Measurements from ENCODE around the gene PSG7.
A peak's percentile ranks its signal among the peaks of the same experiment; 100 is the strongest.
"Not testable (repeated sequence)": the region's sequence is repeated elsewhere in the genome, so short reads cannot be mapped to it uniquely, and the experiment has no call there.

PSG7 gene

DNA sequence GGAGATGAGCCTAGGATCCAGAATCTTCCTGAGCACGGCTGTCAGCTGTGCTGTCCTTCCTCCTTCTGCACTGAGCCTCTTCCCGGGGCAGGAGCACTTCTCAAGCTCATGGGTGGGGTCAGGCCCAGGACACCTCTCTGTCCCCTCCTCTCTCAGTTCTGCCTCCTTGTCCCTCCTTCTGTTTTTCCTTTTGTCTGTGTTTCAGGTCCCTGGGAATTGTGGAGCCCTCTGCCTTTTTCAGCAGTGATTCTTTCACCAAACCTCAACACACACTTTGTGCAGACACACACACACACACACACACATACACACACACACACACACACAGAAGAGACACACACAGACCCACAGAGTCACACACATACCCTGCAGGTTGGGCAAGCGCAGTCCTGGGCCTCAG is at the start of gene PSG7:
PSG7 (minus strand) TSS at position 101 of the 400 bp plus-strand sequence. CDS start 131 bp downstream, outside the sequence.
- not testable (repeated sequence) for DNase-seq

DNA sequence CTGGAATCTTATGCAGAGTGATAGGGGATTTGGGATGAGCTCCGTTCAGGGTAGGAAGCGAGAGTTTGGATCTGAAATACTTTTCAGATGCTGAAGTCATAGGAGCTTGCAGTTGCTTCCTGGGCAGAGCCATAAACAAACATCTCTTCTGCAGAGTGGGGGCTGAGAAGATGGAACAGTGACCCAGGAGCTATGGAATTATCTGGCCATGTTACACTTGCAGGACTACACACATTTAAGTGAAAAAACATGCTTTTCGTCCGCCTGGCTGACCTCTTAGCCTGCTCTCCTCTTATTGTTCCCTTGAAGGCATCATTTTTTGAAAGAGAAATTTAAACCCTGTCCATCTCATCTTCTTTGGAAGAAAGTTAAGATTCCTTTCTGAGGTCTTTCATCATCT is 48.6 kb upstream of the PSG7 start:
- DNase-seq: no peak

DNA sequence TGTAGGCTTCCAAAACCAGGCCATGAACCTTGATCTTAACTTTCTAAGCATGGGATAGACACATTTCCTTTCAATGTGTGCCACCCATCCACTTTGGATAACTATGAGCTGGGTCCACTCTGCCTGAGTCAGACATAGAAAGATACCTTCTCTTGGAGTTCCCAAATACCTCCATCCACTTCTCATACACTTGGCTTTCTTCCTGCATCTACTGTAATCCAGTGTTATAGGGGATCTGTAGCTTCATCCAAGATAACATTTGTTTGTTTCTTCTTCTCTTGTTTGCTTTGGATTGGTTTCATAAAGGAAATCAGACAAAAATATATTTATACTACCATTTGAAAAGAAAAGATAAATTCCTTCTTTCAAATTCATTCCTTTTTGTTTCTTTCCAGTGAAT is 45.1 kb upstream of the PSG7 start:
- DNase-seq: not testable (repeated sequence)

DNA sequence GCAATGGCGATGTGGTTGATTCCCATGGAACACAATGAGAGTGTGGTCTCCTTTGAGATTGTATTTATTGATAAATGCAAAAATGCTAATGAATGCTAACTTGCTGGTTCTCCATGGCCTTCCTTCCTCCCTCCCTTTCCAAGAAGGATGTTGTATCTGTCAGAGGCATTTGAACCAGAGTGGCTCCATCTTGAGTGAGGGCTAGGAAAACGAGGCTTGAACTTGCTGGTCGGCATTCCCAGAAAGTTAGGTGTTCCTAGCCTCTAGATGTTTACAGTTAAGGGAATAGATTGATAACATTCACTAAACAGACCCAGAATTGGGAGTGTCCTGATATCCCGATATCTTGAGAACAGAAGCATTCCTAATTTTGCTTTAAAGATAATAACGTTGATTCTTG is 34.4 kb upstream of the PSG7 start:
- not testable (repeated sequence) for DNase-seq

DNA sequence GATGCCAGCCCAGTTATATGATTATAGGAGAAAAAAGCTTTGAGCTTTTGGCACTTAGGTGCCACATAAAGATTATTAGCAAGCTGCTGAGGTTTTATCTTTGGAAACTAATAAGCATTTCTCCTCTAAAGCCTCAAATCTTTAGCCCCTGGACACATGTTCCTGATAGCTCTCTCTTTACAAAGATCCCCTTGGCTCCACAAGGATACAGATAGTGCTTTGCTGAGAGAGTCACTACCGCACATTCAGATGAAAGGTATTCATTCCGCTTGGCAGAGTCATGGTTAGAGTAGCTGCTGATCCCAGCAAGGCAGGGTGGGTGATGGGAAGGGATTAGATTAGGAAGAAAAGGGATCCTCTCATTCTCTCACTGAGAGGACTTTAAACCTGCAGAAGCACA is 28.2 kb upstream of the PSG7 start:
- DNase-seq: no peak

DNA sequence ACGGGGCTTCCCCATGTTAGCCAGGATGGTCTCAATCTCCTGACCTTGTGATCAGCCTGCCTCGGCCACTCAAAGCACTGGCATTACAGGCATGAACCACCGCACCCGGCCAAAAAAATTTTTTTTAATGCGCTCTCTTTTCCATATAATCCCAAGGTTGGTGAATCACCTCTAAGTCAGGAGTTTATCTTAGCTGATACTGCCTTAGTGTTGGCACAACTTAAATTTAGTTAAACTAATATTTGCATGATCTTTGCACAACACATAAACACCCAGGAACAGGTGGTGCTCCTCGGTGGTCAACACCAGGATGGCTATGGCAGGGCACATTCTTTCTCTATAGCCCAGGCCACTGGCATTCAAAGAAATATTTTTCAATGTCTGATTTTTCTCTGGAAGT is 24.1 kb upstream of the PSG7 start:
- DNase-seq: no peak

DNA sequence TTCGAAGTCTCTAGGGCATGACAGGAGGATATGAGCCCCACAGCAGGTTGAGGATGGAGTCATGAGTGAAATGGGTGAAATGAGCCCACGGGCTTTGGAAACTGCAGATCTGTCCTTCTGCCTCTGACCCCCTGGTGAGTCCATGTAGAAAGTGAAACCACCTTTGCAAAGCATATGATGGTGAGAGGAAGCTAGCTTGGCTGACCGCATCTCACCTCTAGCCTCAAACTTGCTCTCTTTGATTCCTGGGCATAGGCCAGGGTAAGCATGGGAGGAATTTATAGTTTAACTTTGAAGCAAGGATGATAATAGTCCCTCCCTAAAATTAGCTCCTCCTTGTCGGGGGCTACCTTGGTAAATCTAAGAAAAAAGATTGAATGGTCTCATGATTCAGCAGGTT is 15.1 kb upstream of the PSG7 start:
- not testable (repeated sequence) for DNase-seq

DNA sequence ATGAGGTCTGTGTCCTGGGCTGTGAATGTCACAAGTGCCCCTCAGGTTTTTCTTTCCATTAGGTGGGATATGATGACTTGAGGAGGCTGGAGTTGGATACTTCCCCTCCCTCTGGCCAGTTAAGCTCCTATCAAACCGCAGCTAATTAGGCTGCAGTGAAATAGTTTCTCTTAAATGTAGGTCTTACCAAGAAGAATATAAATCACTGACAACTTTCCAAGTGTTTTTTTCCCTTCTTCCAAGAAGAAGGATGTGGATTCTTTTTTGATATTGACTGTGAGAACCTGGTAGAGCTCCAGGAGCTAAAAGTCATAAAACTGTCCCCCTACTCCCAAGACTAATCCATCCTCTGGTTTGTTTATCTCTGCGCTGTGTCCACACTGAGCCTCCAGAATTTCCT is 14.5 kb upstream of the PSG7 start:
- DNase-seq: not testable (repeated sequence)

DNA sequence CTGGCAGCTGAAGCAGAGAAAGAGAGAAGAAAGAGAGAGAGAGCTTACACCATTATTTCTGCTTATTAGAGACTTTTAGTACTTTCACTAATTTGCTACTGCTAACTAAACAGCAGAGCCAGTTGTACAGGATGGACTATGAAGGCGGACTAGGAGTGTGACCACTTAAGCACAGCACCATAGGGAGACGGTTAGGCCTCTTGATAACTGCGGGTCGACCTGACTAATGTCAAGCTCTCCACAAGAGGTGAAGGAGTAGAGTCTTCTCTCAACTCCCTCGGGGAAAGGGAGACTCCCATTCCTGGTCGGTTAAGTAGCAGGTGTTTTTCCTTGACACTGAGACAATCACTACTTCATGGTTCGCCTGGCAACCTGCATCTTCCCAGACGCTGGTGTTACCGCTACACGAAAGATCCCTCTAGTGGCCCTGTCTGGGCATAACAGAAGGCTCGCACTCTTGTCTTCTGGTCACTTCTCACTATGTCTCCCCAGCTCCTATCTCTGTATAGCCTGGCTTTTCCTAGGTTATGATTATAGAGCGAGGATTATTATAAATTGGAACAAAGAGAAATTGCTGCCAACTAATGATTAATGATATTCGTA is 5.3 kb upstream of the PSG7 start:
- DNase-seq: peak; percentile 7

DNA sequence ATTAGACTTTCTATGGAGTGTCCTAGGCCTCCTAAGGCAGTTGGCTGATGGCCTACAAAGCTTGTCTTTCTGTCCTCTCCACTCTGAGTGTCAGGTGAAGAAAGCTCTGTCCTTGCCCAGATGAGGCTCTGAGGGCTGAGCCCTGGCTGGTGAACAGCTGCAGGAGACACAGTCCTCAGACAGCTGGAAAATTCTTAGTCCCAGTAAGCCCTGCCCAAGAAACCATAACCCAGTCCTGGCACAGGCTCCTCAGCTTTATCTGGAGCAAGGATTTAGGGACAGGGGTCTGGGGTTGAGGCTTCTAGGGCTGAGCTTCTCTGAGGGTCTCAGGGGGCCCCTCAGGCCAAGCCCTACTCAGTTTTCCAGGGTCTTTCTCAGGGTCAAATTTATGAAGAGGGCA is 2.3 kb downstream of the PSG7 start:
- DNase-seq: not testable (repeated sequence)

DNA sequence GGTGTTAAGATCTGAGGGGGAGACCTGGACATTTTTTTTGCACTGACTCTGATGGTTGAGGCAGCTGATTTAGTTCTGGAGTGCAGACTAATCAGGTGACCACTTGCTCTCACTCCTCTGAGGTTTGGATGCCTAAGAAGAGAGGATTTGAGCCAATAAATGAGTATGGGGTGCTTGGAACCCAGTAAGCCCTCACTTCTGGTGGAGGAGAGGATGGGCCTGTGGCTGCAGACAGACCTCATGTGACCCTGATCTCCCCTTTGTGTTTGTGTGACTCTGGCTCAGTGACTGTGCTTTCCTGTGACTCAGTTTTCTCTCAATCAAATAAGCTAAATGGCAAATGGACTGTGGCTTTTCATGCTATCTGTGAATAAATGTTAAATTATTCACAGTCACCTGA is 2.8 kb downstream of the PSG7 start:
- DNase-seq: not testable (repeated sequence)

DNA sequence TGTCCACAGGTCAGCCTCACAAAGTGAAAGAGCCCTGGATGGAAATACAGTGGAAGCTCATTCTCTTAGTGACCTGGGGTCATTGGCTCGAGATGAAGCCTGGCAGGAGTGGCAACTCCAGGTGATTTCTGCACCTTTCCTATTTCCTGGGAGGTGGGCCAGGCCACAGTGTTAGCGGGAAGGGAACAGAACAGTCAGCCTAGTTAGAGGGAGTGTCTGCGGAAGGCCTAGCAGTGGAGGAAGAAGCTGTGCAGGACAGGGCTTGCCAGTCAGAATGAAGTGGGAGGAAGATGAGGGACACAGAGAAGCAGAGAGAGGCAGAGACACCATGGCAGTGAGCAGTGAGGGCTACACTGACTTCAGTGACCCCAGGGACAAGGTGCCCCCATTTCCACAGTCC is 3.6 kb downstream of the PSG7 start:
- not testable (repeated sequence) for DNase-seq

DNA sequence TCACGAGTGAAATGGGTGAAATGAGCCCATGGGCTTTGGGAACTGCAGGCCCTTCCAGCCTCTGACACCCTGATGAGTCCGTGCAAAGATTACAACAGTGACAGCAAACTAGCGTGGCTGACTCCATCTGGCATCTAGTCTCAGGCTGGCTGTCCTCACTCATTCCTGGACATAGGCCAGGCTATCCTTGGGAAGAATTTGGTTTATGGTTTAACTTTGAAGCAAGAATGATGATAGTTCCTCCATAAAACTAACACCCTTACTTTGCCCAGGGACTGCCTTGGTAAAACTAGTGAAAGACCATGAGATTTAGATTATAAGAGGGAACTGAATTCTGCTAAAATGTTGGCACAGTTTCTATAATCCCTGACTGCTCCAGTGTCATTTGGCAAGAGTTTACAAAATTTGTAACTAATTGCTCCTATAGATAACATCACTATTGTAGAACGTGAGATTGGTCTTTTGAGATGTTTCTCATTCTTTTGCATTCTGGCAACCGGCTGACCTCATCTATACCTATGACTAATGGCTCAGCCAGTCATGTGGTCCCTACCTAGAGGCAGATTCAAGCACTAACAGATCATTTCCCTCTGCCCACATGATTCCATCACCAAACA is 4.4 kb downstream of the PSG7 start:
- not testable (repeated sequence) for DNase-seq

DNA sequence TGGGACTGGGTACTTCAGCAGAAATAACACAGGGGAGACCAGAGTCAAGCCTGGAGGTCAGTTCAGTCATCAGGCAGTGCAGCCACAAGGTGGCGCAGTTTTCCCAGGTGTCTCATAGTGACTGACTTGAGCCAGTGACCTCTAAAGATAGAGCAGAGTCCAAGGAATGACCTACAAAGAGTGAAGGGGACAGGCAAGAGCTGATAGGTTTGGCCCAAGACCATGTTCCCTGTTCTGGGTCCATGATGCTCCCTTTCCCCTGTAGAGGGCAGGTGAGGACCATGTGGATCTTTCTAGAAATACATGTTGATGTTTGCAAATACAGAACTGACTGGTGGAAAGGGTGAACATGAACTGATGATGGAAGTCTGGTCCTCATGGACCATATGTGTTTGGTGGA is 6.8 kb downstream of the PSG7 start:
- not testable (repeated sequence) for DNase-seq

DNA sequence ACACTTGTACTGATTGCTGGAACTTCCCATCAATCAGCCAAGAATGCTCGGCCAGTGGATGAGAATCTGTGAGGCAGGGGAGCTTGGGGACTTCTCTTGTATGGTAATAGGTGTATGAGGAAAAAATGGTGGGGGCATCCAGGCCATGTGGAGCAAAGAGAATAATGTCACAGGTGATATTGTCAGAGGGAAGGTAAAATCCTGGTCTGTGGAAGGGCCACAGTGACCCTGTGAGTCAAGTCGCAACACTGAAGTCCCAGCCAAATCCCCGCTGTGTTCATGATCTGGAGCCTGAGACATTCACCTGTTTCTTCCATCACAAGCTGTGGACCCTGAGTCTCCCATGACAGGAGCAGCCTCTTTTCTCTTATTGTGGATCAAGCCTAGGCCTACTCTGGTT is 8.1 kb downstream of the PSG7 start:
- DNase-seq: no peak

DNA sequence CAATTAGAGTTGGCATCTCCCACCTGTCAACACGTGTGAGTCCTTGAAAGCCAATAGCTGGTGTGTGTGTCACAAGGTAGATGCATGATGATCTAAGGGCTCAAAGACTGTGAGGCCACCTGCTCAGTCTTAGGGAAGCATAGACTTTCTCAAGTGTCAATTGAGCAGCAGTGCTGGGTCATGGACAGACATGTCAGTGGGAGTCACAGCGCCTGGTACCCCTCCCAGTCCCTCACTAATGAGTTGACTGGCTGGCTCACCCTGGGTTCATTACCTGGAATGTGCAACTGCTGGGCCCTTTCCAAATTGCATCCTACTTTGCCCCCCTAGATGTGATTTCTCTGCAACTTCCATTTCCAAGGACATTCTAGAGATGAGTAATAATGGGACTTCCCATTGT is 10.2 kb downstream of the PSG7 start:
- no peak for DNase-seq

DNA sequence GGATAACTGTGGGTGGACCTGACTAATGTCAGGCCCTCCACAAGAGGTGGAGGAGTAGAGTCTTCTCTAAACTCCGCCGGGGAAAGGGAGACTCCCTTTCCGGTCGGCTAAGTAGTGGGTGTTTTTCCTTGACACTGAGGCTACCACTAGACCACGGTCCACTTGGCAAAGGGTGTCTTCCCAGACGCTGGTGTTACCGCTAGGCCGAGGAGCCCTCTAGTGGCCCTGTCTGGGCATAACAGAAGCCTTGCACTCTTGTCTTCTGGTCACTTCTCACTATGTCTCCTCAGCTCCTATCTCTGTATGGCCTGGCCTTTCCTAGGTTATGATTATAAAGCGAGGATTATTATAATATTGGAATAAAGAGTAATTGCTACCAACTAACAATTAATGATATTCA is 13.9 kb downstream of the PSG7 start:
- DNase-seq: peak; percentile 20

DNA sequence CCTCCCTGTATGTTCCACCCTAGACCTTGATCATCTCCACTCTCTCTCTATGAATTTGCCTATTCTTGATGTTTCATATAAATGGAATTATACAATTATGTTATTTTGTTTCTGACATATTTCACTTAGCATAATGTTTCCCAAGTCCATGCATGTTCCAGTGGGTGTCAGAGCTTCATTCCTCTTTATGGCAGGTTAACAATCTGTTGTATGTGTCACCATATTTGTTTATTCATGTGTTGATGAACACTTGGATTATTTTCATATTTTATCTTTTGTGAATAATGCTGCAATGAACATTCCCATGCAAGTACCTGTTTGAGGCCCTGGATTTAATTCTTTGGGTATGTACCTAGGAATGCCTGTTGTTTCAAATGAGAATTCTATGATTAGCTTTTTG is 16.0 kb downstream of the PSG7 start:
- not testable (repeated sequence) for DNase-seq

DNA sequence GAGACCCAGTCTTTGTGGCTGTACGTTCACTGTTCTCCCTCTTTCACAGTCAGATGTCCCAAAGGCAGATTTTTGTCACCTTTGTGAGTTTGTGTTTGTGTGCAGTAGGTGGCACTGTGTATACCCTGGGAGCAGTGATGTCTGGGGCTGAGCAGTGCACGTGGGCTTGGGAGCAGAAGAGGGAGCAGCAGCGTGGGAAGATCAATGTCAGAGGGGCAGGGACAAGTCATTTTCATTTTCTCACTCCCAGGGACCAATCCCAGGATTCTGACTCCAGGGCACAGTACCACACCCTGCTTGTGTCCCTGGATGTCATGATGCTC is 17.3 kb downstream of the PSG7 start:
- DNase-seq: no peak

DNA sequence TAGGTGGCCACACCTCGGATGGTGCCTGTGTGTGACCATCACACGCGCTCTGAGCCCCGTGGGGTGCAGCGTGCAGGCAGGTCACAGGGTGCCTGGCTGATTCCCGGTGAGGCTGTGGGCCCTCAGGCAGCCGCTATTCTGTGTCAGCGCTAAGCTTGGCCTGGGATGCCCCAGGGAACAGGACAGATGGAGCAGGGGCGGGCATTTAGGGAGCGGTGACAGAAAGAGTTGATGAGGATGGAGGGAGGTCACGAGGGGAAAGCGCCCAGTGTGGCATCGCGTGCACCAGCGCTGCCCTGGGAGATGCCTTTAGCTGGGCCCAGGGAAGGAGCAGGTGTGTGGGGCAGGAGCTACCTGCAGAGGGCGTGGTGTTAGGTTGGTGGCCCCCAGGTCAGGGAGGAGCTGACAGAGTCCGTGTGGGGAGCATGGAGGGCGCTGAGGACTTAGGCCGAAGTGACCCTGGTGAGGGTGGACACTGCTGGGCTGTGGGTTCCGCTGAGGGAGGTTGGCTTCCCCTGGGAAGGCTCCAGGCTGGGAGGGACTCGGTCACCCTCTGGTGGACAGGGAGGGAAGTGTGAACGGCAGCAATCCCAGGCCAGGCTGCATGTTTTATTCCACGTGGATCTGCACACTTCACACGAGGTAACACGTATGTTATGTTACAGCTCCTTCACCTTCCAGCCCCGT is 17.8 kb downstream of the PSG7 start:
- DNase-seq: not testable (repeated sequence)

DNA sequence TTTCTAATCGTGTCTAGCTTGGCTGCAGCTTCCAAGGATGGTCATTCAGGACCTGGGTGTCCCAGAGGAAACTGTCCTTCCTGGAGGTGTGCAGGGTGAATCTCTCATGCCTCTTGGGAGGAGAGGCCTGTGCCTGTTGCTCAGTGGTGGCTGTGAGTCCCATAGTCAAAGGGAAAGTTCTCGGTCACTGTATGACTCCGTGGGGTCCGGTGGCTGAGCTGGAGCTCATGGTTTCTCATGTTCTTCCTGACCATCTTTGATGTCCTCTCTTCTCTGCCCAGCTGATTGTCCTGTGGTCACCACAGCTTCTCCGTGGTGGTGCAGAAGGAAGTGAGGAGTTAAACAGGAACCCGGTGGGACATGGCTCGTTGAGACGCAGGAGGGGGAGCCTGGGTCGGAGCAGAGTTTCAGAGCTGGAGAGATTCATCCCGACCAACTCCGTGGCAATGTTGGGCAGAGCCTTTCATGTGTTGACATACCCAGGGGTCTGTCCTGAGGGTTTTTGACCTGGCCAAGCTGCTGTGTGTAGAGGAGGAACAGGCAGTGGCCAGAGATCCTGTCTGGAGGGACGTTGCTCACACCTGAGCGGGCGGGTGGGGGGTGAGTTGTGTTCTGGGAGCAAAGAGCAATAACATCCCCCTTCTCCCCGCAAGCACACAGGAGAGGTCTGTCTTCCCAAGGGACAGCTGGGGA is 18.5 kb downstream of the PSG7 start:
- DNase-seq: not testable (repeated sequence)

DNA sequence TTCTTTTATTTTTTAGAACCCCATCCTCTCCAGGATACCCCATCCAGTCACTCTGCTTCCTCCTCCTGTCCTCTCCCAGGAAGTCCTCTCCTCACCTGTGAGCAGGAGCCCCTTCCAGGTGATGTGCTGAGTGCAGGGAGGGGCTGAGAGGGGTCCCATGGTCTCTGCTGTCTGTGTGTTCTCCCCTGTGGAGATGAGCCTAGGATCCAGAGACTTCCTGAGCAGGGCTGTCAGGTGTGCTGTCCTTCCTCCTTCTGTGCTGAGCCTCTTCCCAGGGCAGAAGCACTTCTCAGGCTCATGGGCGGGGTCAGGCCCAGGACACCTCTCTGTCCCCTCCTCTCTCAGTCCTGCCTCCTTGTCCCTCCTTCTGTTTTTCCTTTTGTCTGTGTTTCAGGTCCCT is 19.4 kb downstream of the PSG7 start, which contains the start of gene PSG6:
PSG6 (minus strand) TSS at position 261 of the 400 bp plus-strand sequence; CDS start at position 159, 102 bp downstream.
- not testable (repeated sequence) for DNase-seq

DNA sequence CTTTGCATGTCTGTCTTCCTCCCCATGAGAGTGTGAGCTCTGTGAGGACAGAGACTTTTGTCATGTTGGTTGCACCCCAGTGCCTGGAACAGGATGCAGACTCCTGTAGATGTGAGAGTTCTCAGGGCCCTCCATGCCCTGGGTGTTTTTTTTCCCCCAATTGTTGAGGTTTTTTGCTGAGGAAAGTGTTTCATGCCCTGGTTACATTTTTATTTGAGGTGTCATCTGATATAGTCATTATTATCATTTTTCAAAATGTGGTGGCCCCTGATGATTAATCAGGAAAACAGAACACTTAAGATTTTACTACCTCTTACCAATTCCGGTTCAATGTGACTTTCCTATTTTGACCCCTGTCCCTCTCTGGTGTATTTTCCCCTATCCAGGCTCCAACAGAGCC is 20.1 kb downstream of the PSG7 start:
- not testable (repeated sequence) for DNase-seq

DNA sequence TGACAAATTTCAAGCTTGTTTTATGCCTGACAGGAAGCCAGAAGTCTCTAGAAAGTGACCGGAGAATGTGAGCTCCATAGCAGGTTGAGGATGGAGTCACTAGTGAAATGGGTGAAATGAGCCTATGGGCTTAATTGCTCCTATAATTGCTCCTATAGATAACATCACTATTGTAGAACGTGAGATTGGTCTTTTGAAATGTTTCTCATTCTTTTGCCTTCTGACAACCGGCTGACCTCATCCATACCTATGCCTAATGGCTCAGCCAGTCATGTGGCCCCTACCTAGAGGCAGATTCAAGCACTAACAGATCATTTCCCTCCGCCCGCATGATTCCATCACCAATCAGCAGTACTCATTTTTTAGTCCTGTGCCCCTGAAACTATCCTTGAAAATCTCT is 23.5 kb downstream of the PSG7 start:
- DNase-seq: not testable (repeated sequence)

Measured in MV-4-11 (cell line).